Stomach (tissue), 9 donors: ENCODE data around the gene RHBDL1. TPM values are rescaled to one million over a fixed set of nuclear protein-coding genes. Genes with fewer than 3 reads are reported as not detected.

Experiments
- DNase-seq, 2 donors: peaks; one replicate each; pipeline versions ENCODE4 v3.0.0 to v3.0.0-alpha.2; 2013 to 2019
- H3K27ac ChIP-seq, 5 donors: fragments of 200-600 bp in 4 of 5; sonication (generic) in 4 of 5; one replicate each; pipeline ENCODE4 v1.5.1; 2013 to 2019; ENCODE audit warnings: mild to moderate bottlenecking in 1 of 5, moderate library complexity in 1 of 5
- H3K27me3 ChIP-seq, 3 donors: fragments of 200-600 bp; sonication (generic); one replicate each; pipeline ENCODE4 v1.5.1; 2017 to 2019; ENCODE audit warnings: mixed run types in 1 of 3
- H3K36me3 ChIP-seq, 4 donors: fragments of 200-600 bp; sonication (generic); 1 replicate in 3 of 4; 2 replicates in 1 of 4; pipeline ENCODE4 v1.5.1; 2016 to 2019
- H3K4me1 ChIP-seq, 4 donors: fragments of 200-600 bp; sonication (generic); one replicate each; pipeline ENCODE4 v1.5.1; 2016 to 2019
- H3K4me3 ChIP-seq, 4 donors: fragments of 200-600 bp; sonication (generic) in 3 of 4; one replicate each; pipeline ENCODE4 v1.5.1; 2016 to 2019; ENCODE audit warnings: mild to moderate bottlenecking in 1 of 4
- H3K9me3 ChIP-seq, 4 donors: fragments of 200-600 bp; sonication (generic); one replicate each; pipeline ENCODE4 v1.5.1; 2016 to 2019
- CTCF ChIP-seq, 7 experiments: fragments of 450-650 bp in 4 of 7; fragments of 200-600 bp in 3 of 7; sonication (generic) in 3 of 7; IDR thresholded peaks; one replicate each; pipeline ENCODE4 v1.5.1; 2016 to 2019; ENCODE audit warnings: antibody characterized with exemption in 7 of 7, control low read depth in 2 of 7, mild to moderate bottlenecking in 1 of 7
- EP300 ChIP-seq: sonication (generic); formaldehyde crosslinking; IDR thresholded peaks from one replicate; pipeline ENCODE4 v1.6.1; 2017; ENCODE audit warnings: antibody characterized with exemption
- POLR2A ChIP-seq, 4 donors: fragments of 450-650 bp; IDR thresholded peaks; one replicate each; pipeline ENCODE4 v1.6.1; 2016; ENCODE audit warnings: antibody characterized with exemption in 4 of 4, control low read depth in 2 of 4, mild to moderate bottlenecking in 1 of 4, moderate library complexity in 1 of 4
- POLR2AphosphoS5 ChIP-seq, 3 donors: sonication (generic); formaldehyde crosslinking; IDR thresholded peaks; one replicate each; pipeline ENCODE4 v1.6.1; 2016; ENCODE audit warnings: antibody characterized with exemption in 3 of 3
- WGBS, 5 donors: extraction: QIAGEN DNeasy Blood & Tissue Kit in 3 of 5; methylation state at CpG; one replicate each; pipeline versions ENCODE4 v1.1.5 to v1.1.7; 2013 to 2018; 5-methylcytosine and 5-hydroxymethylcytosine counted together
- intact Hi-C: fragments of 100-400 bp; cut with DNase I; formaldehyde crosslinking; loops from one replicate; pipeline ENCODE4 v1.15.1; 2023; ENCODE audit warnings: low total_unique reads
- polyA plus RNA-seq, 3 donors: library from polyadenylated mRNA; stranded (reverse); fragments of 200-250 nt; gene quantifications; one replicate each; pipeline ENCODE4 v1.2.3, GENCODE V29; 2013
- total RNA-seq, 5 donors: library from RNA; depleted of rRNA; stranded (reverse); fragments of >200 nt; gene quantifications; one replicate each; pipeline versions ENCODE4 v1.1.0 to v1.2.3, GENCODE V29; 2014 to 2016
- donor health status: healthy with polysubstance abuse.
- donor health status: Bipolar disorder and iron deficiency.
- donor health status: healthy.

The RHBDL1 gene
- total and polyA plus RNA-seq, 8 donors, result 1.3 to 48.7 (median 3.3) TPM; not detected in 3

DNA sequence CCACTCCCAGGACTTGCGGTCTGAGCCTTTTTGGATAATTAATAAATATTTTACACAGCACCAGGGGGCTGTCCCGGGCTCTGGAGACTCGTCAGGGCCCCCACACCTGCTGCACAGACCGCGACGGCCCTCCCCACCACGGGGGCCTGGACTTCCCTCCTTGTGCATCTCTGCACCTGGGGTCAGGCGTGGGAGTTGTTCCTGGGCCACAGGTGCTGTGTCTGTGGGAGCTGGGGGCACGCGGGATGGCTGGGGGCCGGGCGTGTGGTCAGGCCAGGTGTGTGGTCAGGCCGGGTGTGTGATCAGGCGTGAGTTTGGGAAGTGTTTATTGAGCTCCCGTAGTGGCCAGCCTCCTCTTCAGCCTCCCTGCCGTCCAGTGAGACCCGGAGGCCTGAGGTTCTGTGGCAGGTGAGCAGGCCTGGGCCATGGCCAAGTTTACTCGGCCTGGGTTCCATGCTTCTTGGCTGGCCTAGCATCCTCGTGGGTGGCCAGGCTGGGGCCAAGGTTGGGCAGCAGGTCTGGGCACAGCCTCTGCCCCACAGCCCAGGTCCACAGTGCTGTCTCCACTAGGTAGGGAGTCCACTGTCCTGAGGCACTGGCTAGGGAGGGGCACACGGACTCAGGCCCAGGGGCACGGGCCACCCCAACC lies 2.9 kb downstream of the RHBDL1 start:
- H3K4me3 ChIP-seq, result no peak overlapping the region
- no peak for DNase-seq
- peaks cover 0 to 18% (median 0%) of the 10 kb centered on the region in 3 donors for H3K27me3 ChIP-seq
- intact Hi-C loops, result no loop called here
- TF ChIP-seq EP300 (no peak), CTCF (IDR thresholded peaks at IDR 0.05) (no peak), POLR2A (IDR thresholded peaks at IDR 0.05) (no peak), POLR2AphosphoS5 (IDR thresholded peaks at IDR 0.05) (no peak)
- H3K27ac ChIP-seq, result peak overlapping the region in 3 of 5 donors; percentile 62 to 95 (median 93)
- H3K36me3 ChIP-seq, result peaks cover 27 to 33% (median 30%) of the 10 kb centered on the region in 4 donors
- peaks cover 49 to 78% (median 75%) of the 10 kb centered on the region in 4 donors for H3K4me1 ChIP-seq
- H3K9me3 ChIP-seq, result no peaks in the 10 kb centered on the region
- WGBS, 5 donors, result 71 to 78% (median 75%) methylated on average over 13 to 21 of the region's 21 CpGs

GRCh38 chr16:678858-679813 lies 3.7 kb downstream of the RHBDL1 start:
- intact Hi-C loops, result no loop called here
- peak; percentile 76 to 91 for DNase-seq
- H3K27ac ChIP-seq, result peak overlapping the region; percentile 62 to 97 (median 93)
- TF ChIP-seq EP300 (no peak), POLR2AphosphoS5 (IDR thresholded peaks at IDR 0.05) (no peak), POLR2A (IDR thresholded peaks at IDR 0.05) (no peak), CTCF (IDR thresholded peaks at IDR 0.05) (no peak)
- H3K36me3 ChIP-seq, result peaks cover 22 to 25% (median 23%) of the 10 kb centered on the region in 4 donors
- H3K27me3 ChIP-seq, result peaks cover 0 to 18% (median 0%) of the 10 kb centered on the region in 3 donors
- WGBS, 5 donors, result 17 to 45% (median 26%) methylated on average over 27 to 52 of the region's 52 CpGs
- no peaks in the 10 kb centered on the region for H3K9me3 ChIP-seq
- H3K4me3 ChIP-seq, result peak overlapping the region; percentile 88 to 93 (median 88)
- H3K4me1 ChIP-seq, result peaks cover 55 to 84% (median 80%) of the 10 kb centered on the region in 4 donors

GRCh38 chr16:679814-680624 lies 4.5 kb downstream of the RHBDL1 start, which contains the start of gene STUB1:
STUB1 (plus strand) TSS chr16:680410; CDS start chr16:680526, 116 bp downstream.
- TF ChIP-seq EP300, result no peak
- TF ChIP-seq CTCF (IDR thresholded peaks at IDR 0.05), result no peak
- peak; percentile 14 to 83 (median 66) for TF ChIP-seq POLR2AphosphoS5 (IDR thresholded peaks at IDR 0.05)
- H3K4me3 ChIP-seq, result peak within 1 kb of the TSS; percentile 88 to 93 (median 88)
- peaks cover 20 to 25% (median 21%) of the 10 kb centered on the region in 4 donors for H3K36me3 ChIP-seq
- peak within 1 kb of the TSS; percentile 93 to 97 (median 95) for H3K27ac ChIP-seq
- H3K4me1 ChIP-seq, result peaks cover 57 to 82% (median 80%) of the 10 kb centered on the region in 4 donors
- WGBS, 5 donors, result 0 to 1% (median 0%) methylated on average over 11 to 91 of the region's 91 CpGs
- DNase-seq, result peak; percentile 89 to 95
- H3K9me3 ChIP-seq, result no peaks in the 10 kb centered on the region
- peaks cover 0 to 16% (median 0%) of the 10 kb centered on the region in 3 donors for H3K27me3 ChIP-seq
- intact Hi-C loops, result no loop called here
